22Rv1 (cell line): ENCODE results near the gene ADH4.
"Not testable (repeated sequence)": the region's sequence is repeated elsewhere in the genome, so short reads cannot be mapped to it uniquely, and the experiment has no call there.

Experiments used
- ZFX ChIP-seq: fragments of 450-650 bp; IDR thresholded peaks from 2 replicates; pipeline ENCODE4 v1.6.1; 2017; ENCODE audit warnings: antibody characterized with exemption, borderline replicate concordance
- TF ChIP-seq, protein P1 (sequence below): fragments of 450-650 bp; IDR thresholded peaks from 2 replicates; pipeline ENCODE4 v1.5.1; 2017; ENCODE audit warnings: mild to moderate bottlenecking

DNA sequence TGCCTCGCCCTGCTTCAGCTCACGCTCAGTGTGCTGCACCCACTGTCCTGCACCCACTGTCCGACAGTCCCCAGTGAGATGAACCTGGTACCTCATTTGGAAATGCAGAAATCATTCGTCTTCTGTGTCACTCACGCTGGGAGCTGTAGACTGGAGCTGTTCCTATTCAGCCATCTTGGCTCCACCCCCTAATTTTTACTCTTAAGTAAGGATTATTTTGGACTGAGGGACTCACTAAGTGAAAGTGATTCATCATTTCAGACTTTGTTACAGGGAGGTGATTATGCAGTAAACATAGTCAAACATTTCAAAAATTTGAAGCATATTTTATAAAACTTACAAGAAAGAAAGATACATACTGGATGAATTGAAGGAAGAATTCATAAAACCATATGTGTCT is 44.3 kb downstream of the ADH4 start:
- TF ChIP-seq, protein P1, sequence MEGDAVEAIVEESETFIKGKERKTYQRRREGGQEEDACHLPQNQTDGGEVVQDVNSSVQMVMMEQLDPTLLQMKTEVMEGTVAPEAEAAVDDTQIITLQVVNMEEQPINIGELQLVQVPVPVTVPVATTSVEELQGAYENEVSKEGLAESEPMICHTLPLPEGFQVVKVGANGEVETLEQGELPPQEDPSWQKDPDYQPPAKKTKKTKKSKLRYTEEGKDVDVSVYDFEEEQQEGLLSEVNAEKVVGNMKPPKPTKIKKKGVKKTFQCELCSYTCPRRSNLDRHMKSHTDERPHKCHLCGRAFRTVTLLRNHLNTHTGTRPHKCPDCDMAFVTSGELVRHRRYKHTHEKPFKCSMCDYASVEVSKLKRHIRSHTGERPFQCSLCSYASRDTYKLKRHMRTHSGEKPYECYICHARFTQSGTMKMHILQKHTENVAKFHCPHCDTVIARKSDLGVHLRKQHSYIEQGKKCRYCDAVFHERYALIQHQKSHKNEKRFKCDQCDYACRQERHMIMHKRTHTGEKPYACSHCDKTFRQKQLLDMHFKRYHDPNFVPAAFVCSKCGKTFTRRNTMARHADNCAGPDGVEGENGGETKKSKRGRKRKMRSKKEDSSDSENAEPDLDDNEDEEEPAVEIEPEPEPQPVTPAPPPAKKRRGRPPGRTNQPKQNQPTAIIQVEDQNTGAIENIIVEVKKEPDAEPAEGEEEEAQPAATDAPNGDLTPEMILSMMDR = not testable (repeated sequence)
- not testable (repeated sequence) for TF ChIP-seq ZFX
